Measurements from ENCODE around the gene DPH1.

DNA sequence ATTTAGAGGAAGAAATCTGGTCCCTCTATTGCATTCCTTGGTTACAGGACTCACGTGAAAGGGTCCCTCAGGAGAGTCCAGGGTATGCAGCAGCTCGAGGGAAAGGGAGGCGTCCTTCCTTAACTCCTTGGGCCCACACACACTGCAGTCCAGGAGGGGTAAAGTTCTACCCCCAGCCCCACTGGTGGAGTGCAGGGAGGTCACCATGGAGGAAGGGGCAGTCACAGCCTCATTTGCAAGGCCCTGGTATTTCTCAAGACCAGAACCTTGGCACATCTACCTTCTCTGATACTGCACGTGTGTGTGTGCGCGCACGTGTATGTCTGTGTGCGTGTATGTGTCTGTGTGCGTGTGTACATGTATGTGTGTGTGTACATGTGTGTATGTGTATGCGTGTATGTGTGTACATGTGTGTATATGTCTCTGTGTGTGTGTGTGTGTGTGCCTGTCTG lies 36.0 kb downstream of the DPH1 start:
- TF ChIP-seq, protein P1, sequence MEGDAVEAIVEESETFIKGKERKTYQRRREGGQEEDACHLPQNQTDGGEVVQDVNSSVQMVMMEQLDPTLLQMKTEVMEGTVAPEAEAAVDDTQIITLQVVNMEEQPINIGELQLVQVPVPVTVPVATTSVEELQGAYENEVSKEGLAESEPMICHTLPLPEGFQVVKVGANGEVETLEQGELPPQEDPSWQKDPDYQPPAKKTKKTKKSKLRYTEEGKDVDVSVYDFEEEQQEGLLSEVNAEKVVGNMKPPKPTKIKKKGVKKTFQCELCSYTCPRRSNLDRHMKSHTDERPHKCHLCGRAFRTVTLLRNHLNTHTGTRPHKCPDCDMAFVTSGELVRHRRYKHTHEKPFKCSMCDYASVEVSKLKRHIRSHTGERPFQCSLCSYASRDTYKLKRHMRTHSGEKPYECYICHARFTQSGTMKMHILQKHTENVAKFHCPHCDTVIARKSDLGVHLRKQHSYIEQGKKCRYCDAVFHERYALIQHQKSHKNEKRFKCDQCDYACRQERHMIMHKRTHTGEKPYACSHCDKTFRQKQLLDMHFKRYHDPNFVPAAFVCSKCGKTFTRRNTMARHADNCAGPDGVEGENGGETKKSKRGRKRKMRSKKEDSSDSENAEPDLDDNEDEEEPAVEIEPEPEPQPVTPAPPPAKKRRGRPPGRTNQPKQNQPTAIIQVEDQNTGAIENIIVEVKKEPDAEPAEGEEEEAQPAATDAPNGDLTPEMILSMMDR (IDR thresholded peaks at IDR 0.05) = no peak
- no peak for TF ChIP-seq POLR2AphosphoS5 (IDR thresholded peaks at IDR 0.05)
- TF ChIP-seq POLR2A (IDR thresholded peaks at IDR 0.05) = no peak
- no peak for TF ChIP-seq EP300 (IDR thresholded peaks at IDR 0.05)

All from gastroesophageal sphincter (tissue), 3 donors.